Breast epithelium (tissue), 3 donors: ENCODE data around the gene PRR22.
"Not testable (repeated sequence)": the region's sequence is repeated elsewhere in the genome, so short reads cannot be mapped to it uniquely, and the experiment has no call there.

Source experiments
- CTCF ChIP-seq, 3 donors: fragments of 450-650 bp; IDR thresholded peaks; one replicate each; pipeline ENCODE4 v1.5.1; 2016 to 2017; ENCODE audit warnings: antibody characterized with exemption in 3 of 3, mild to moderate bottlenecking in 3 of 3, moderate library complexity in 3 of 3
- POLR2A ChIP-seq: fragments of 450-650 bp; IDR thresholded peaks from one replicate; pipeline ENCODE4 v1.6.1; 2016; ENCODE audit warnings: antibody characterized with exemption, mild to moderate bottlenecking, moderate library complexity

- not testable (repeated sequence) for TF ChIP-seq CTCF (IDR thresholded peaks at IDR 0.05); POLR2A
These were observed 51.4 kb downstream of the PRR22 start for GRCh38 chr19:5733172-5733571.
